Measurements from ENCODE around the gene MRTFB.
"Not testable (repeated sequence)": the region's sequence is repeated elsewhere in the genome, so short reads cannot be mapped to it uniquely, and the experiment has no call there.

The MRTFB gene

DNA sequence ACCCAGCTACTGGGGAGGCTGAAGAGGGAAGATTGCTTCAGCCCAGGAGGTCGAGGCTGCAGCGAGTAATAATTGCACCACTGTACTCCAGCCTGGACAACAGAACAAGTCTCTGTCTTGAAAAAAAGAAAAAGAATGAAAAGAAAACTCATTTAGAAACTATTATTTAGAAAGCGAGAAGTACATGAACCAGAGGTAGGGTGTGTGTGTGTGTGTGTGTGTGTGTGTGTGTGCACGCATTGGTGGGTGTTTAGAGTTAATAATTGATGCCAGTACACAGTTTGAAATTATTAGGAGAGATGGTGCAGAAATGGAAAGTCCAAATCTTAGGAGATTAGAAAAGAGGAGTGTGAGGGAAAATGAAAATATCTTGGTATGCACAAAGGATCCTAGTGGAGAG lies 106.6 kb downstream of the MRTFB start:
- H3K36me3 ChIP-seq = 0 out of 2 replicates have a peak, but pooled peaks cover 5% of the 10 kb centered on the region
- H3K27me3 ChIP-seq = no peaks in the 10 kb centered on the region
- H3K9ac ChIP-seq = no peak overlapping the region
- H3K4me2 ChIP-seq = no peak overlapping the region
- no peak overlapping the region for H3K4me3 ChIP-seq
- H3K9me3 ChIP-seq = peaks cover 12% of the 10 kb centered on the region
- TF ChIP-seq Cebpa-rat (IDR thresholded peaks at IDR 0.05) = no peak
- H3K4me1 ChIP-seq = no peaks in the 10 kb centered on the region
- no peaks in the 10 kb centered on the region for H4K20me1 ChIP-seq
- H3K27ac ChIP-seq = no peak overlapping the region

GRCh38 chr16:14179116-14179515 lies 108.0 kb downstream of the MRTFB start:
- no peaks in the 10 kb centered on the region for H3K4me1 ChIP-seq

DNA sequence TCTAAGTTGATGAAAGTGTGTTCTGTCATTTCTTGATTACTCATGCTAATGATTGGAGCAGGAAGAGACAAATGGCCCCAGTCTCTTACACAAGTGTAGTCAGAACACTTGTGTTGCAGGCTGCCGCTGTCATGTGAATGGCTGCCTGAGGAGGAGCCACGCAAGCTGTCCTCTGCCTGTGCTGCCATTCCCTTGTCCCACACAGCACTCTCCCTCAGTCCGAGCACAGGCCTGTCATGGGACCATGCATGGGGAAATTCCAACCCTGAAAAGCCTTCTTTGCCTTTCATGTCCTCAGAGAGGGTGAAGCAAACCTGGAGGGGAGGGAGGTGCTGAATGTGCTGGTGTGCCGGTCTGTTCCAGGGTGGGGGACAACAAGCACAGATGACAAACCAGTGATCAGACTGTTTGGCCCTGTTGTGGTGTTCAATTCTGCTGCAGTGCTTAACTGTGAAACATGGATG lies 109.4 kb downstream of the MRTFB start:
- no peaks in the 10 kb centered on the region for H3K27me3 ChIP-seq

More at GRCh38 chr16:14179116-14179515, 108.0 kb downstream of the MRTFB start:
- no peak overlapping the region for H3K4me2 ChIP-seq
- H4K20me1 ChIP-seq = no peaks in the 10 kb centered on the region
- no peak overlapping the region for H3K9ac ChIP-seq
- H3K27me3 ChIP-seq = no peaks in the 10 kb centered on the region
- no peak for TF ChIP-seq Cebpa-rat (IDR thresholded peaks at IDR 0.05)
- 0 out of 2 replicates have a peak, but pooled peaks cover 5% of the 10 kb centered on the region for H3K36me3 ChIP-seq
- no peak overlapping the region for H3K27ac ChIP-seq
- H3K9me3 ChIP-seq = peaks cover 6% of the 10 kb centered on the region
- H3K4me3 ChIP-seq = no peak overlapping the region

GRCh38 chr16:14181371-14182050 lies 110.4 kb downstream of the MRTFB start:
- Histone ChIP-seq H3K9me3 (no peaks in the 10 kb centered on the region), H3K9ac (no peak overlapping the region), H3K4me1 (no peaks in the 10 kb centered on the region), H3K36me3 (no peaks in the 10 kb centered on the region), H4K20me1 (no peaks in the 10 kb centered on the region), H3K27me3 (no peaks in the 10 kb centered on the region), H3K27ac (no peak overlapping the region), H3K4me2 (no peak overlapping the region), H3K4me3 (no peak overlapping the region)
- TF ChIP-seq Cebpa-rat (IDR thresholded peaks at IDR 0.05) = no peak

More for the DNA sequence above, 109.4 kb downstream of the MRTFB start:
- Histone ChIP-seq H3K9ac (no peak overlapping the region), H3K36me3 (no peaks in the 10 kb centered on the region), H3K9me3 (no peaks in the 10 kb centered on the region), H3K4me1 (no peaks in the 10 kb centered on the region), H4K20me1 (no peaks in the 10 kb centered on the region), H3K4me3 (no peak overlapping the region), H3K4me2 (no peak overlapping the region), H3K27ac (no peak overlapping the region)
- TF ChIP-seq Cebpa-rat (IDR thresholded peaks at IDR 0.05) = no peak

DNA sequence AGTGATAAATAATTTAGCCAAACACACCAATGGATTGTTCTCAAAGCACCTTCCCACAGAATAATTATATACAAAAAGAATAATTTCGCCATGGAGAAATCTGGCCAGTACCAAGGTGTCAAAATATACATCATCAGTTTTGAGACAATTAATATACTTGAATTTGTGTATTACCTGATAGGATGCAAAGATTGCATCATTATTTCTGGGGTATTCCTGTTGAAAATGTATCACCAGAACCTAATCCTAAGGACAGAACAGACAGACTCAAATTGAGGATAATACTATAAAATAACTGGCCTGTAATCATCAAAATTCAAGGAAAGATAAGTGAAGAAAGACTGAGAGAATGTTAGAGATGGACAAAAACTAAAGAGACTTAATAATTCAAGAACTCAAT lies 111.9 kb downstream of the MRTFB start:
- Histone ChIP-seq H3K27ac (no peak overlapping the region), H3K4me1 (no peaks in the 10 kb centered on the region), H4K20me1 (no peaks in the 10 kb centered on the region), H3K27me3 (no peaks in the 10 kb centered on the region), H3K9ac (no peak overlapping the region), H3K4me2 (no peak overlapping the region), H3K4me3 (no peak overlapping the region), H3K36me3 (no peaks in the 10 kb centered on the region), H3K9me3 (no peaks in the 10 kb centered on the region)
- TF ChIP-seq Cebpa-rat (IDR thresholded peaks at IDR 0.05) = no peak

- H3K9ac ChIP-seq, H3K36me3 ChIP-seq, H3K27me3 ChIP-seq, H3K4me2 ChIP-seq, H3K27ac ChIP-seq, H4K20me1 ChIP-seq, H3K4me1 ChIP-seq, H3K9me3 ChIP-seq, H3K4me3 ChIP-seq: not testable (repeated sequence)
Observed at GRCh38 chr16:14183962-14184361, 112.8 kb downstream of the MRTFB start.

DNA sequence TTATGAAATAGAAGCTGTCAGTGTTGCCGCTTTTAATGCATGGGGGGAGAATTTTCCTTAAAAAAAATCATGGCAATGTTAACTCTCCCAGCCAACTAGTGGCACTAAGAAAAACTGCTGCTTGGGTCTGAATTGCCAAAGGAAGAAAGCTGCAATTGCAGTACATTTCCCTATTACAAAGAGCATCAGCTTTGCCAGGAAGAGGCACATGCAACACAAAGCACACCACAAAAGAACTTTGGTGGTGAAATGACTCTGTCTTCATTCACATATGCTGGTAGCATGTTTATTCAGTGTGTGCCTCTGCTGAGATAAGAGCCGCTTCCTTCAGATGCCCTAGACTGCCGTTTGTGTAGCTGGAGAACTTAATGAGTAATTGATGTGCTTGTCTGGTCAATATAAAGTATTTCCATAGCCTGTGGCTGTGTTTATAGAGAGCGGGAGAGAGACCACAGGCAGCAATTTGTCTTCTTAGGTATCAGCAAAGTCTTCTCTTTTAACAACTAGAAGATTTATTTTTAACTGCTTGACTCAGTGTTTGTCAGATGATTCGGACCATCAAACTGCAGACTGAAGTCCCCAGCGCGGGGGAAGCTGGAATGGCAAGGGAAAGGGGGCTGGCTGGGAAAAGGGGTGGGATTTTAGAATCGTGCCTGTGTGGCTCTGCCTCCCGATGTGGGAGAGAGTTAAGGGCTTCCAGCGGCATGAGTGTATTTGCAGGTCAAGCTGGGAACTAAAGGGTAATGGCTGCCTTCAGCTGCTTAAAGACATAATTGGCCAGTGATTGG lies 115.1 kb downstream of the MRTFB start:
- TF ChIP-seq Cebpa-rat (IDR thresholded peaks at IDR 0.05) = no peak
- H3K27me3 ChIP-seq = no peaks in the 10 kb centered on the region
- H4K20me1 ChIP-seq = no peaks in the 10 kb centered on the region
- no peak overlapping the region for H3K4me3 ChIP-seq
- no peak overlapping the region for H3K27ac ChIP-seq
- H3K9ac ChIP-seq = no peak overlapping the region
- H3K36me3 ChIP-seq = no peaks in the 10 kb centered on the region
- H3K4me1 ChIP-seq = no peaks in the 10 kb centered on the region
- no peaks in the 10 kb centered on the region for H3K9me3 ChIP-seq
- no peak overlapping the region for H3K4me2 ChIP-seq

DNA sequence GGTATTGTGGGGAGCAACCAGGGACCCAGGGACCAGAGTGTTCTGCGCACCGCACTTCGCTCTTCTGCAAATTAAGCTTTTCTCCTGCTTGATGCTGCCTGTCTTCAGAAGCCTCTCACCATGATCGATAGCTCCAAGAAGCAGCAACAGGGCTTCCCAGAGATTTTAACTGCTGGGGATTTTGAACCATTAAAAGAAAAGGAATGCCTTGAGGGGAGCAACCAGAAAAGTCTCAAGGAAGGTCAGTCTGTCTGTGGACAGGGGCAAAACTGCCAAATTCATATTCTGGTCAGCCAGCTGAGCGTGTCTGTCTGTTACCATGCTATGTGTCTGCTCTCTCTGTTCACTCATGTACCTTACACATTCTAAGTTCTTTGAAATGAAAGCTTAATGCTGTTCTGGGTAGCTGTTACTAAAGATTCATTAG lies 115.7 kb downstream of the MRTFB start:
- H3K4me2 ChIP-seq = no peak overlapping the region
- no peak overlapping the region for H3K9ac ChIP-seq

GRCh38 chr16:14187517-14188338 lies 116.6 kb downstream of the MRTFB start:
- H3K4me3 ChIP-seq = no peak overlapping the region
- no peak overlapping the region for H3K9ac ChIP-seq
- no peak overlapping the region for H3K27ac ChIP-seq
- no peaks in the 10 kb centered on the region for H3K27me3 ChIP-seq
- no peak for TF ChIP-seq Cebpa-rat (IDR thresholded peaks at IDR 0.05)
- no peaks in the 10 kb centered on the region for H4K20me1 ChIP-seq
- no peaks in the 10 kb centered on the region for H3K36me3 ChIP-seq
- H3K4me1 ChIP-seq = peaks cover 1% of the 10 kb centered on the region; the same call in 1 of the 2 replicates
- no peaks in the 10 kb centered on the region for H3K9me3 ChIP-seq
- H3K4me2 ChIP-seq = no peak overlapping the region

More for the DNA sequence above, 115.7 kb downstream of the MRTFB start:
- no peaks in the 10 kb centered on the region for H3K36me3 ChIP-seq
- H3K27me3 ChIP-seq = no peaks in the 10 kb centered on the region
- no peaks in the 10 kb centered on the region for H3K4me1 ChIP-seq
- H3K9me3 ChIP-seq = no peaks in the 10 kb centered on the region
- no peak overlapping the region for H3K27ac ChIP-seq
- no peak for TF ChIP-seq Cebpa-rat (IDR thresholded peaks at IDR 0.05)
- no peak overlapping the region for H3K4me3 ChIP-seq
- H4K20me1 ChIP-seq = no peaks in the 10 kb centered on the region

Measured in BLaER1 (cell line).